GM12878 (cell line): ENCODE data around the gene BCR. TPM values are rescaled to one million over a fixed set of nuclear protein-coding genes. Genes with fewer than 3 reads are reported as not detected.

Source experiments
- ATAC-seq: fragments of 200-7000 bp; cut with Tn5 transposase; 3 replicates; pipeline ENCODE4 v1.9.1; 2020; ENCODE audit warnings: mild to moderate bottlenecking, moderate library complexity
- BruUV-seq: library from RNA; stranded (reverse); fragments of 400-500 nt; replicated peaks from 2 replicates; lab custom pipeline; 2021; lab: Mats Ljungman, UMichigan
- CTCF ChIA-PET: fragments of 300-600 bp; sonication (Branson Sonifier 250); formaldehyde crosslinking; extraction: SDS; loops from one replicate; lab custom pipeline; 2021; ENCODE audit warnings: inconsistent platforms; lab: Yijun Ruan, JAX
- POLR2A ChIA-PET: fragments of 350-600 bp; formaldehyde crosslinking; extraction: SDS; loops from one replicate; lab custom pipeline; 2021; ENCODE audit warnings: inconsistent platforms; lab: Charles Lee
- RAD21 ChIA-PET: fragments of 300-600 bp; sonication (Branson Sonifier 250); formaldehyde crosslinking; loops from one replicate; lab custom pipeline; 2023; ENCODE audit warnings: antibody characterized with exemption; ENCODE audit not compliant: unreplicated experiment; lab: Charles Lee
- SMC1A ChIA-PET: fragments of 300-600 bp; sonication (Branson Sonifier 250); formaldehyde crosslinking; loops from one replicate; lab custom pipeline; 2023; ENCODE audit not compliant: unreplicated experiment, uncharacterized antibody; lab: Charles Lee
- DNase-seq: peaks from one replicate; pipeline ENCODE4 v3.0.0-alpha.2; 2011; ENCODE audit warnings: low read depth, low spot score
- FAIRE-seq: peaks from 3 replicates; lab custom pipeline; 2011; peaks lifted over from hg19 to GRCh38; lab: Jason Lieb, UNC
- H2AFZ ChIP-seq: 2 replicates; pipeline ENCODE4 v1.6.0; 2011; ENCODE audit warnings: low read depth, low read length, control low read depth; ENCODE audit not compliant: control insufficient read depth
- H3K27ac ChIP-seq: 2 replicates; pipeline ENCODE4 v1.5.1; 2011; ENCODE audit warnings: control low read depth; ENCODE audit not compliant: control insufficient read depth, insufficient read depth
- H3K27me3 ChIP-seq, 2 experiments: replicated peaks in 1 of 2; 2 replicates each; pipeline versions ENCODE4 v1.6.0 to v1.6.1; 2011; ENCODE audit warnings: low read length in 1 of 2; ENCODE audit not compliant: control insufficient read depth in 2 of 2, insufficient read depth in 2 of 2
- H3K36me3 ChIP-seq, 2 experiments: 2 replicates each; pipeline ENCODE4 v1.5.1; 2011; ENCODE audit warnings: low read length in 1 of 2; ENCODE audit not compliant: control insufficient read depth in 2 of 2, insufficient read depth in 2 of 2
- H3K4me1 ChIP-seq: 2 replicates; pipeline ENCODE4 v1.6.1; 2011; ENCODE audit warnings: mild to moderate bottlenecking, low read length, moderate library complexity, mixed read lengths; ENCODE audit not compliant: control insufficient read depth, insufficient read depth
- H3K4me2 ChIP-seq: 2 replicates; pipeline ENCODE4 v1.6.0; 2011; ENCODE audit warnings: control low read depth; ENCODE audit not compliant: control insufficient read depth, insufficient read depth
- H3K4me3 ChIP-seq: fragments of 200-600 bp; sonication (generic); 2 replicates; pipeline ENCODE4 v1.5.1; 2016
- H3K79me2 ChIP-seq: 2 replicates; pipeline ENCODE4 v1.6.0; 2011; ENCODE audit warnings: low read length; ENCODE audit not compliant: control insufficient read depth, insufficient read depth
- H3K9ac ChIP-seq: 2 replicates; pipeline ENCODE4 v1.8.0; 2011; ENCODE audit warnings: low read length, control low read depth, mixed read lengths; ENCODE audit not compliant: control insufficient read depth, insufficient read depth
- H3K9me3 ChIP-seq: replicated peaks from 3 replicates; pipeline ENCODE4 v1.5.1; 2011; ENCODE audit warnings: mild to moderate bottlenecking, low read length; ENCODE audit not compliant: control insufficient read depth, insufficient read depth
- H4K20me1 ChIP-seq: 2 replicates; pipeline ENCODE4 v1.6.0; 2011; ENCODE audit not compliant: control insufficient read depth, insufficient read depth
- FOXM1 ChIP-seq: IDR thresholded peaks from 2 replicates; pipeline ENCODE4 v1.6.1; 2012; ENCODE audit warnings: low read depth, mild to moderate bottlenecking, inconsistent platforms, low read length, moderate library complexity
- HCFC1 ChIP-seq: fragments of 150-350 bp; IDR thresholded peaks from 2 replicates; pipeline ENCODE4 v1.6.1; 2014; ENCODE audit warnings: low read length
- HDAC2 ChIP-seq: fragments of 200-600 bp; sonication (generic); IDR thresholded peaks from 2 replicates; pipeline ENCODE4 v1.6.1; 2017
- NR2C2 ChIP-seq: IDR thresholded peaks from 2 replicates; pipeline ENCODE4 v1.6.1; 2011; ENCODE audit warnings: borderline replicate concordance, low read depth; ENCODE audit not compliant: control insufficient read depth, insufficient read length
- NR2F1 ChIP-seq: fragments of 450-650 bp; conservative IDR thresholded peaks from 2 replicates; pipeline ENCODE4 v1.6.1; 2017; ENCODE audit warnings: mild to moderate bottlenecking
- NRF1 ChIP-seq: conservative IDR thresholded peaks from 2 replicates; pipeline ENCODE4 v1.6.1; 2011; ENCODE audit warnings: mild to moderate bottlenecking, low read depth, low read length, improper control_type of control experiment
- POLR2AphosphoS2 ChIP-seq: IDR thresholded peaks from 2 replicates; pipeline ENCODE4 v1.6.1; 2011; ENCODE audit warnings: low read depth, mild to moderate bottlenecking, low read length, improper control_type of control experiment, moderate library complexity
- SMC3 ChIP-seq: IDR thresholded peaks from 2 replicates; pipeline ENCODE4 v1.6.1; 2011; ENCODE audit warnings: low read length, improper control_type of control experiment, borderline replicate concordance
- SPI1 ChIP-seq: IDR thresholded peaks from 2 replicates; pipeline ENCODE4 v1.6.1; 2011; ENCODE audit warnings: low read depth, mild to moderate bottlenecking, low read length, moderate library complexity, borderline replicate concordance; ENCODE audit not compliant: insufficient read depth
- SRF ChIP-seq, 2 experiments: IDR thresholded peaks; 2 replicates each; pipeline ENCODE4 v1.6.1; 2011; ENCODE audit warnings: low read depth in 2 of 2, low read length in 2 of 2, mild to moderate bottlenecking in 1 of 2, moderate library complexity in 1 of 2
- WGBS: methylation state at CpG from one replicate; pipeline ENCODE4 v1.1.6; 2016; ENCODE audit warnings: low lambda C conversion rate; ENCODE audit not compliant: insufficient replicate concordance, insufficient coverage; ENCODE audit errors: missing lambda C conversion rate; 5-methylcytosine and 5-hydroxymethylcytosine counted together
- in situ Hi-C: fragments of 300-500 bp; cut with MboI; formaldehyde crosslinking; loops from 9 replicates; pipeline ENCODE4 v1.14.3; 2018; ENCODE audit warnings: mixed read lengths
- intact Hi-C: fragments of 100-400 bp; cut with micrococcal nuclease; formaldehyde crosslinking; loops from one replicate; pipeline ENCODE4 v1.14.2; 2022; ENCODE audit not compliant: unreplicated experiment
- polyA plus RNA-seq, 11 experiments: library from polyadenylated mRNA; depleted of rRNA in 4 of 11; unstranded in 6 of 11; stranded (reverse) in 5 of 11; fragments of >200 nt; fragmentation: Nextera tagmentation in 4 of 11; fragmentation: Illumina TruSeq in 1 of 11; extraction: Ambion mirVana in 4 of 11; extraction: Trizol in 1 of 11; gene quantifications; 1 replicate in 1 of 11; 2 replicates in 10 of 11; pipeline versions ENCODE4 v1.2.1 to v1.2.3, GENCODE V29; 2011 to 2016; ENCODE audit warnings: inconsistent platforms in 2 of 11, missing spikeins in 2 of 11, low read depth in 1 of 11
- total RNA-seq, 4 experiments: library from RNA; depleted of rRNA in 3 of 4; stranded (reverse); fragments of >200 nt in 3 of 4; fragmentation: Illumina TruSeq in 1 of 4; extraction: Trizol in 1 of 4; gene quantifications; 2 replicates each; pipeline versions ENCODE4 v1.2.1 to v1.2.3, GENCODE V29; 2013 to 2021
- TF ChIP-seq, protein P1 (sequence below): fragments of 450-650 bp; IDR thresholded peaks from 2 replicates; pipeline ENCODE4 v1.6.1; 2017; ENCODE audit warnings: mild to moderate bottlenecking, moderate library complexity
- TF ChIP-seq, protein P2 (sequence below): IDR thresholded peaks from 2 replicates; pipeline ENCODE4 v1.6.1; 2011; ENCODE audit warnings: low read depth, low read length, improper control_type of control experiment, borderline replicate concordance
- TF ChIP-seq, protein P3 (sequence below): fragments of 450-650 bp; formaldehyde crosslinking; IDR thresholded peaks from 2 replicates; pipeline ENCODE4 v1.4.0; 2022; ENCODE audit warnings: mild to moderate bottlenecking, moderate library complexity
- TF ChIP-seq, protein P4 (sequence below): IDR thresholded peaks from 2 replicates; pipeline ENCODE4 v1.6.1; 2011; ENCODE audit warnings: borderline replicate concordance, low read depth, mild to moderate bottlenecking, moderate library complexity, mixed read lengths, low read length; ENCODE audit not compliant: insufficient read depth; ENCODE audit errors: extremely low read length

The BCR gene
- total and polyA plus RNA-seq, 10 of the 15 experiments (the other 5 are each of a cell fraction or from before 2014, with no cell fraction given) = 1.7 to 64.7 (median 18.4) TPM

DNA sequence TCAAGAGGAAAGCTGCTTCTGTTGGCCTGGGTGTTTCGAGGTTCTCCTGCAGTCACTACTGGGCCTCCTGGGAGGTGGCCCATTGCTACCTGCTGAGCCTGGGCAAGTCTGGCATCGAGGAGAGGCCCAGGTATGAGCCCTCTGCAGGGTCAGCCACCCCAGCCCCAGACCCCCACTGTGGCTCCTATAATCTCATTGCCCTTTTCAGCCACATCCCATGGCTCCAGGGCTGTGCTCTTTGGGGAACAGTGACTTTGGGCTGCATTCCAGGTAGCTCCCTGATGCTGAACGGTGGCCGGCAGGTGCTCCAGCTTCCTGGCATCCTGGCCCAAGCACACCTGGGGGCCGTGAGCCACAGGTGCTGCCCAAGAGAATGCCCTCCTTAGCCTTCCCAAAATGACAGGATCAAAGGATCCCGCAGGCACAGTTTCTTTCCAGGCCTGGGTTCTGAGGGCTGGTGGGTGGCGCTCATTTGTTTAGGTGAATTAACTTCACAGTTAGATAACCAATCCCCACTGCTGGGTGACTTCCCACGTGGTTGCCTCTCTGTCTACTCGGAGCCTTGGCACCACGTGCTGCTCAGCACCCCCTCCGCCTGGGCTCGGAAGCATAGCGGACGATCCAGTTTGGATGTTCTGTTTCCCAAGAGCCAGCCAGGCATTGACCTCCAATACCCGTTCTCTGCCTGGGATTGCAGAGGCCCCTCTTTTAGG is 97.4 kb downstream of the BCR start:
- TF ChIP-seq SMC3 (no peak), NR2C2 (no peak), POLR2AphosphoS2 (no peak), FOXM1 (no peak), NR2F1 (no peak), SRF (IDR thresholded peaks at IDR 0.05; ENCODE audit: low read depth in 2 of 2, low read length in 2 of 2) (no peak), HDAC2 (no peak), NRF1 (no peak), SPI1 (no peak), HCFC1 (no peak)
- TF ChIP-seq, protein P1, sequence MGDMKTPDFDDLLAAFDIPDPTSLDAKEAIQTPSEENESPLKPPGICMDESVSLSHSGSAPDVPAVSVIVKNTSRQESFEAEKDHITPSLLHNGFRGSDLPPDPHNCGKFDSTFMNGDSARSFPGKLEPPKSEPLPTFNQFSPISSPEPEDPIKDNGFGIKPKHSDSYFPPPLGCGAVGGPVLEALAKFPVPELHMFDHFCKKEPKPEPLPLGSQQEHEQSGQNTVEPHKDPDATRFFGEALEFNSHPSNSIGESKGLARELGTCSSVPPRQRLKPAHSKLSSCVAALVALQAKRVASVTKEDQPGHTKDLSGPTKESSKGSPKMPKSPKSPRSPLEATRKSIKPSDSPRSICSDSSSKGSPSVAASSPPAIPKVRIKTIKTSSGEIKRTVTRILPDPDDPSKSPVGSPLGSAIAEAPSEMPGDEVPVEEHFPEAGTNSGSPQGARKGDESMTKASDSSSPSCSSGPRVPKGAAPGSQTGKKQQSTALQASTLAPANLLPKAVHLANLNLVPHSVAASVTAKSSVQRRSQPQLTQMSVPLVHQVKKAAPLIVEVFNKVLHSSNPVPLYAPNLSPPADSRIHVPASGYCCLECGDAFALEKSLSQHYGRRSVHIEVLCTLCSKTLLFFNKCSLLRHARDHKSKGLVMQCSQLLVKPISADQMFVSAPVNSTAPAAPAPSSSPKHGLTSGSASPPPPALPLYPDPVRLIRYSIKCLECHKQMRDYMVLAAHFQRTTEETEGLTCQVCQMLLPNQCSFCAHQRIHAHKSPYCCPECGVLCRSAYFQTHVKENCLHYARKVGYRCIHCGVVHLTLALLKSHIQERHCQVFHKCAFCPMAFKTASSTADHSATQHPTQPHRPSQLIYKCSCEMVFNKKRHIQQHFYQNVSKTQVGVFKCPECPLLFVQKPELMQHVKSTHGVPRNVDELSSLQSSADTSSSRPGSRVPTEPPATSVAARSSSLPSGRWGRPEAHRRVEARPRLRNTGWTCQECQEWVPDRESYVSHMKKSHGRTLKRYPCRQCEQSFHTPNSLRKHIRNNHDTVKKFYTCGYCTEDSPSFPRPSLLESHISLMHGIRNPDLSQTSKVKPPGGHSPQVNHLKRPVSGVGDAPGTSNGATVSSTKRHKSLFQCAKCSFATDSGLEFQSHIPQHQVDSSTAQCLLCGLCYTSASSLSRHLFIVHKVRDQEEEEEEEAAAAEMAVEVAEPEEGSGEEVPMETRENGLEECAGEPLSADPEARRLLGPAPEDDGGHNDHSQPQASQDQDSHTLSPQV = no peak
- TF ChIP-seq, protein P2, sequence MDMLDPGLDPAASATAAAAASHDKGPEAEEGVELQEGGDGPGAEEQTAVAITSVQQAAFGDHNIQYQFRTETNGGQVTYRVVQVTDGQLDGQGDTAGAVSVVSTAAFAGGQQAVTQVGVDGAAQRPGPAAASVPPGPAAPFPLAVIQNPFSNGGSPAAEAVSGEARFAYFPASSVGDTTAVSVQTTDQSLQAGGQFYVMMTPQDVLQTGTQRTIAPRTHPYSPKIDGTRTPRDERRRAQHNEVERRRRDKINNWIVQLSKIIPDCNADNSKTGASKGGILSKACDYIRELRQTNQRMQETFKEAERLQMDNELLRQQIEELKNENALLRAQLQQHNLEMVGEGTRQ = no peak
- TF ChIP-seq, protein P3, sequence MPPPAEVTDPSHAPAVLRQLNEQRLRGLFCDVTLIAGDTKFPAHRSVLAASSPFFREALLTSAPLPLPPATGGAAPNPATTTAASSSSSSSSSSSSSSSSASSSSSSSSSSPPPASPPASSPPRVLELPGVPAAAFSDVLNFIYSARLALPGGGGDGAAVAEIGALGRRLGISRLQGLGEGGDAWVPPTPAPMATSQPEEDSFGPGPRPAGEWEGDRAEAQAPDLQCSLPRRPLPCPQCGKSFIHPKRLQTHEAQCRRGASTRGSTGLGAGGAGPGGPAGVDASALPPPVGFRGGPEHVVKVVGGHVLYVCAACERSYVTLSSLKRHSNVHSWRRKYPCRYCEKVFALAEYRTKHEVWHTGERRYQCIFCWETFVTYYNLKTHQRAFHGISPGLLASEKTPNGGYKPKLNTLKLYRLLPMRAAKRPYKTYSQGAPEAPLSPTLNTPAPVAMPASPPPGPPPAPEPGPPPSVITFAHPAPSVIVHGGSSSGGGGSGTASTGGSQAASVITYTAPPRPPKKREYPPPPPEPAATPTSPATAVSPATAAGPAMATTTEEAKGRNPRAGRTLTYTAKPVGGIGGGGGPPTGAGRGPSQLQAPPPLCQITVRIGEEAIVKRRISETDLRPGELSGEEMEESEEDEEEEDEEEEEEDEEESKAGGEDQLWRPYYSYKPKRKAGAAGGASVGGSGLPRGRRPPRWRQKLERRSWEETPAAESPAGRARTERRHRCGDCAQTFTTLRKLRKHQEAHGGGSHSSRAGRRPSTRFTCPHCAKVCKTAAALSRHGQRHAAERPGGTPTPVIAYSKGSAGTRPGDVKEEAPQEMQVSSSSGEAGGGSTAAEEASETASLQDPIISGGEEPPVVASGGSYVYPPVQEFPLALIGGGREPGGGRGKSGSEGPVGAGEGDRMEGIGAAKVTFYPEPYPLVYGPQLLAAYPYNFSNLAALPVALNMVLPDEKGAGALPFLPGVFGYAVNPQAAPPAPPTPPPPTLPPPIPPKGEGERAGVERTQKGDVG (CRISPR knock-in tag) = no peak
- TF ChIP-seq, protein P4, sequence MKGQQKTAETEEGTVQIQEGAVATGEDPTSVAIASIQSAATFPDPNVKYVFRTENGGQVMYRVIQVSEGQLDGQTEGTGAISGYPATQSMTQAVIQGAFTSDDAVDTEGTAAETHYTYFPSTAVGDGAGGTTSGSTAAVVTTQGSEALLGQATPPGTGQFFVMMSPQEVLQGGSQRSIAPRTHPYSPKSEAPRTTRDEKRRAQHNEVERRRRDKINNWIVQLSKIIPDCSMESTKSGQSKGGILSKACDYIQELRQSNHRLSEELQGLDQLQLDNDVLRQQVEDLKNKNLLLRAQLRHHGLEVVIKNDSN = no peak
- in situ Hi-C loops (loop anchor here (5.0 to 25.0 kb wide), 2 partner anchors 100 to 465 kb away; no protein-coding TSS in a partner anchor), intact Hi-C loops (no loop called here)
- no peaks in the 10 kb centered on the region for H3K9me3 ChIP-seq
- no peak overlapping the region for H3K27ac ChIP-seq
- 81% methylated on average over 15 of the region's 15 CpGs for WGBS
- ChIA-PET CTCF (interaction anchor here (0.6 to 5.3 kb wide), 6 partner anchors 12 to 318 kb away, joined by 3 to 209 read pairs (median 6); partner anchors contain the start of gene BCR), RAD21 (interaction anchor here (1.8 to 2.0 kb wide), 2 partner anchors 99 to 108 kb away, joined by 3 to 6 read pairs; no protein-coding TSS in a partner anchor), SMC1A (no interaction called here), POLR2A (no interaction called here)
- peaks cover 5 to 26% of the 10 kb centered on the region in 2 experiments; a peak in 3 of 4 replicates for H3K36me3 ChIP-seq
- no peak overlapping the region for H2AFZ ChIP-seq
- no peaks in the 10 kb centered on the region for H3K79me2 ChIP-seq
- DNase-seq (no peak), FAIRE-seq (no peak), ATAC-seq (no peak)
- no peaks in the 10 kb centered on the region for H3K27me3 ChIP-seq
- H3K4me3 ChIP-seq = no peak overlapping the region
- no peak overlapping the region for H3K9ac ChIP-seq
- H3K4me2 ChIP-seq = no peak overlapping the region
- BruUV-seq = no TSS peak
- H4K20me1 ChIP-seq = no peaks in the 10 kb centered on the region
- peaks cover 11% of the 10 kb centered on the region for H3K4me1 ChIP-seq
